ENCODE results near the gene TMEM178B. TPM values are rescaled to one million over a fixed set of nuclear protein-coding genes. Genes with fewer than 3 reads are reported as not detected.

TMEM178B gene
- total RNA-seq, 1 donor from 2014 or later = 19.7 TPM

- Mint-ChIP-seq H3K9me3 (no peaks in the 10 kb centered on the region), H3K36me3 (ENCODE audit: low read depth) (peaks cover under 1% of the 10 kb centered on the region), H3K27me3 (ENCODE audit: low read depth) (no peaks in the 10 kb centered on the region), H3K4me1 (peaks cover 30% of the 10 kb centered on the region), H3K27ac (ENCODE audit: unreplicated experiment) (no peak overlapping the region), H3K4me3 (no peak overlapping the region)
- no peak for TF ChIP-seq CTCF (conservative IDR thresholded peaks at IDR 0.05)
- DNase-seq (ENCODE audit: low read depth, low spot score) = no peak
Measured at GRCh38 chr7:141156407-141156806, 82.5 kb downstream of the TMEM178B start.

DNA sequence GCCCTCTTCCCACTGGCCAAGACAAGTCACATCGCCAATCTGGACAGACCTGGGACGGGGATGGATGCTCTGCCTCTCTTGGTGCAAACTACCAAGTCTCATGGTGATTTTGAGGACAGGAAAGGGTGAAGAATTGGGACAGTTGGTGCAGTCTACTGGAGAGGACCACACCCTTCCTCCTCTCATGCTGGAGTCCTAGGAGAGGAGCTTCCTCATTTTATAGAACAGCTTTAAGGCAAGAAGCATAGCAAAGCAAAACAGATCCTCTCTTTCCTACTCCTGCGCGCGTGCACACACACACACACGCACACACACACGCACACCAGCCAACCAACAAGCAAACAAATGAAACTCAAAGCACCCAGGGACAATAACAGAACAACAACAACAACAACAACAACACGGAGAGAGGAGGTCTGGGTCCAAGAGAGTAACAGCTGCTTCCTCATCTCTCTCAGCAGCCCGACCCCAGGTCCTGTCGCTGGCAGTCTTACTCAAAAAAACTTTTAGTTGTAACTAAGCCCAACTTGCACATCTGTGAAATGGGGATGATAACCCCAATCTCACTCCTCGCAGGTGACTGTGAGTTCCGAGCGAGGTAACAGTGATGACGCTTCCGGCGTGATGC, 83.4 kb downstream of the TMEM178B start:
- no peaks in the 10 kb centered on the region for H3K27me3 Mint-ChIP-seq (ENCODE audit: low read depth)
- H3K27ac Mint-ChIP-seq (ENCODE audit: unreplicated experiment) = peak overlapping the region; percentile 83
- peaks cover 33% of the 10 kb centered on the region for H3K4me1 Mint-ChIP-seq
- no peak overlapping the region for H3K4me3 Mint-ChIP-seq
- no peaks in the 10 kb centered on the region for H3K9me3 Mint-ChIP-seq
- H3K36me3 Mint-ChIP-seq (ENCODE audit: low read depth) = peaks cover 4% of the 10 kb centered on the region
- DNase-seq (ENCODE audit: low read depth, low spot score) = no peak
- no peak for TF ChIP-seq CTCF (conservative IDR thresholded peaks at IDR 0.05)

- peaks cover 33% of the 10 kb centered on the region for H3K4me1 Mint-ChIP-seq
- H3K4me3 Mint-ChIP-seq = no peak overlapping the region
- no peak for DNase-seq (ENCODE audit: low read depth, low spot score)
- H3K36me3 Mint-ChIP-seq (ENCODE audit: low read depth) = peaks cover 7% of the 10 kb centered on the region
- no peaks in the 10 kb centered on the region for H3K9me3 Mint-ChIP-seq
- H3K27ac Mint-ChIP-seq (ENCODE audit: unreplicated experiment) = no peak overlapping the region
- no peak for TF ChIP-seq CTCF (conservative IDR thresholded peaks at IDR 0.05)
- H3K27me3 Mint-ChIP-seq (ENCODE audit: low read depth) = no peaks in the 10 kb centered on the region
Measured at GRCh38 chr7:141158561-141158960, 84.7 kb downstream of the TMEM178B start.

GRCh38 chr7:141160246-141160860, 86.5 kb downstream of the TMEM178B start:
- Mint-ChIP-seq H3K4me3 (no peak overlapping the region), H3K9me3 (no peaks in the 10 kb centered on the region), H3K27me3 (ENCODE audit: low read depth) (no peaks in the 10 kb centered on the region), H3K27ac (ENCODE audit: unreplicated experiment) (no peak overlapping the region), H3K36me3 (ENCODE audit: low read depth) (peaks cover 7% of the 10 kb centered on the region), H3K4me1 (peaks cover 30% of the 10 kb centered on the region)
- DNase-seq (ENCODE audit: low read depth, low spot score) = no peak
- no peak for TF ChIP-seq CTCF (conservative IDR thresholded peaks at IDR 0.05)

- no peak for TF ChIP-seq CTCF (conservative IDR thresholded peaks at IDR 0.05)
- peak overlapping the region; percentile 85 for H3K27ac Mint-ChIP-seq (ENCODE audit: unreplicated experiment)
Measured at GRCh38 chr7:141161550-141162535, 88.0 kb downstream of the TMEM178B start.

More at GRCh38 chr7:141161550-141162535, 88.0 kb downstream of the TMEM178B start:
- Mint-ChIP-seq H3K36me3 (ENCODE audit: low read depth) (peaks cover 7% of the 10 kb centered on the region), H3K27me3 (ENCODE audit: low read depth) (no peaks in the 10 kb centered on the region), H3K4me1 (peaks cover 30% of the 10 kb centered on the region), H3K4me3 (no peak overlapping the region), H3K9me3 (no peaks in the 10 kb centered on the region)
- DNase-seq (ENCODE audit: low read depth, low spot score) = no peak
